Measurements from ENCODE around the gene CTSA.
"Not testable (repeated sequence)": the region's sequence is repeated elsewhere in the genome, so short reads cannot be mapped to it uniquely, and the experiment has no call there.

CTSA gene

DNA sequence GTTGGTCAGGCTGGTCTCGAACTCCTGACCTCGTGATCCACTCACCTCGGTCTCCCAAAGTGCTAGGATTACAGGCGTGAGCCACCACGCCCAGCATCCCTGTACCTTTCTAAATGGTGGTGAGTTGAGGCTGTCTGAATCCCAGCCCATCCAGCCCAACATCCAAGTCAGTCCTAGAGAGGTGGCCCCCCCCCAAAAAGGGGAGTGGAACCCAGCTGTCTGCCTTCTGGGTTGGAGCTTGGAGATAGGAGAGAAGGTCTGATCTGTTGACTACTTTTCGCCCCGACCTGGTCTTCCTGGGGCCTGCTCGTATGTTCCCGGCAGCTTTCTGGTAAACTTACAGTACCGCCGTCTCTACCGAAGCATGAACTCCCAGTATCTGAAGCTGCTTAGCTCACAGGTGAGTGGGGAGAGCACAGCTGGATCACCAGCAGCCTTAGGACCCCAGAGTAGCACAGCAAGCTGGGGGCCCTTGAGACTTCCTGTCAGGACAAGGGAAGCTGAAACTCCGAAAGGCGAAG is 5.6 kb downstream of the CTSA start:
- ChIA-PET POLR2A (interaction anchor here (0.8 kb wide), 1 partner anchor 9 kb away, joined by 5 read pairs; no protein-coding TSS in a partner anchor), CTCF (interaction anchor here (0.8 to 1.7 kb wide), 3 partner anchors 9 to 117 kb away, joined by 3 to 5 read pairs (median 4); no protein-coding TSS in a partner anchor)
- DNase-seq (ENCODE audit: low read depth, low spot score): no peak
- TF ChIP-seq, protein P1, sequence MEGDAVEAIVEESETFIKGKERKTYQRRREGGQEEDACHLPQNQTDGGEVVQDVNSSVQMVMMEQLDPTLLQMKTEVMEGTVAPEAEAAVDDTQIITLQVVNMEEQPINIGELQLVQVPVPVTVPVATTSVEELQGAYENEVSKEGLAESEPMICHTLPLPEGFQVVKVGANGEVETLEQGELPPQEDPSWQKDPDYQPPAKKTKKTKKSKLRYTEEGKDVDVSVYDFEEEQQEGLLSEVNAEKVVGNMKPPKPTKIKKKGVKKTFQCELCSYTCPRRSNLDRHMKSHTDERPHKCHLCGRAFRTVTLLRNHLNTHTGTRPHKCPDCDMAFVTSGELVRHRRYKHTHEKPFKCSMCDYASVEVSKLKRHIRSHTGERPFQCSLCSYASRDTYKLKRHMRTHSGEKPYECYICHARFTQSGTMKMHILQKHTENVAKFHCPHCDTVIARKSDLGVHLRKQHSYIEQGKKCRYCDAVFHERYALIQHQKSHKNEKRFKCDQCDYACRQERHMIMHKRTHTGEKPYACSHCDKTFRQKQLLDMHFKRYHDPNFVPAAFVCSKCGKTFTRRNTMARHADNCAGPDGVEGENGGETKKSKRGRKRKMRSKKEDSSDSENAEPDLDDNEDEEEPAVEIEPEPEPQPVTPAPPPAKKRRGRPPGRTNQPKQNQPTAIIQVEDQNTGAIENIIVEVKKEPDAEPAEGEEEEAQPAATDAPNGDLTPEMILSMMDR (IDR thresholded peaks at IDR 0.05; ENCODE audit: insufficient read depth, low read length, missing control alignments): no peak
- no peak overlapping the region for H3K4me3 ChIP-seq (ENCODE audit: low read depth, low read length)

DNA sequence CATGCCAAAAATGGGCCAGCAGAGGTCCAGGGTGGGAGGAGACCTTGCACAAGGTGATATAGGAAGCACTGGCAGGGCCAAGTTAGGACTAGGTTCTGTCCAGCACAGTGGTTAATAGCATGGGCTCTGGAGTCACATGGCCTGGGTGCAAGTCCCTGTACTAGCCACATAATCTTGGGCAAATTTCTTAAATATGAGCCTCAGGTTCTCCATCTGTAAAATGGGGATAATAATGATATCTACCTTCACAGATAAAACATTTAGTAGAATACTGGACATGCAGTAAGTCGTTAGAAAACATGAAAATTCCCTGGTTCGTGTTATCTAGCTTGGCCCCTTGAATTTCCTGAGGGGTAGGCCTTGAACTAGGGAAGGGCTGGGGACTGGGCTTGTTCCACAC is 6.2 kb downstream of the CTSA start:
- DNase-seq (ENCODE audit: low read depth, low spot score): no peak
- ChIA-PET CTCF (interaction anchor here (0.8 to 1.7 kb wide), 3 partner anchors 9 to 117 kb away, joined by 3 to 5 read pairs (median 4); no protein-coding TSS in a partner anchor), POLR2A (interaction anchor here (0.8 kb wide), 1 partner anchor 8 kb away, joined by 5 read pairs; no protein-coding TSS in a partner anchor)
- TF ChIP-seq, protein P1 (IDR thresholded peaks at IDR 0.05; ENCODE audit: insufficient read depth, low read length, missing control alignments): no peak
- H3K4me3 ChIP-seq (ENCODE audit: low read depth, low read length): no peak overlapping the region

DNA sequence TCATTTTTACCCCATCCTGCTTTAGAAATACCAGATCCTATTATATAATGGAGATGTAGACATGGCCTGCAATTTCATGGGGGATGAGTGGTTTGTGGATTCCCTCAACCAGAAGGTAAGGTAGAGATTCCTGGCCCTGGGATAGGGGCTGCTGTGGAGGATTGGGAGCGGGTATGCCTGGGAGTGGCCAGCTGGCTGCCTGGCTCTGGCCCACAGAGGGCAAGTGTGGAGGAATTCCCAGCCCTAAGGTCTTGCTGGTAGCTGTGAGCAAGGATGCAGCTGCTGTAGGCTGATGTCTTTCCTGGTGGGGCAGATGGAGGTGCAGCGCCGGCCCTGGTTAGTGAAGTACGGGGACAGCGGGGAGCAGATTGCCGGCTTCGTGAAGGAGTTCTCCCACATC is 6.6 kb downstream of the CTSA start:
- no peak overlapping the region for H3K4me3 ChIP-seq (ENCODE audit: low read depth, low read length)
- ChIA-PET POLR2A (no interaction called here), CTCF (interaction anchor here (1.1 to 3.6 kb wide), 3 partner anchors 7 to 116 kb away, joined by 4 to 16 read pairs (median 5); partner anchors contain the start of genes CTSA and NEURL2)
- TF ChIP-seq, protein P1 (IDR thresholded peaks at IDR 0.05; ENCODE audit: insufficient read depth, low read length, missing control alignments): no peak
- DNase-seq (ENCODE audit: low read depth, low spot score): no peak

DNA sequence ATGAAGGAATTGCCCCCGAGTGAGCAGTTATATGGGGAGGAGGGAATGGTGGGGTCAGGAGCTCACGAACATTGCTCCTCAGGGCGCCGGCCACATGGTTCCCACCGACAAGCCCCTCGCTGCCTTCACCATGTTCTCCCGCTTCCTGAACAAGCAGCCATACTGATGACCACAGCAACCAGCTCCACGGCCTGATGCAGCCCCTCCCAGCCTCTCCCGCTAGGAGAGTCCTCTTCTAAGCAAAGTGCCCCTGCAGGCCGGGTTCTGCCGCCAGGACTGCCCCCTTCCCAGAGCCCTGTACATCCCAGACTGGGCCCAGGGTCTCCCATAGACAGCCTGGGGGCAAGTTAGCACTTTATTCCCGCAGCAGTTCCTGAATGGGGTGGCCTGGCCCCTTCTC is 7.2 kb downstream of the CTSA start:
- POLR2A ChIA-PET: no interaction called here
- CTCF ChIA-PET: interaction anchor here (1.4 to 3.6 kb wide), 3 partner anchors 7 to 116 kb away, joined by 4 to 16 read pairs (median 5); partner anchors contain the start of genes CTSA and NEURL2
- H3K4me3 ChIP-seq (ENCODE audit: low read depth, low read length): no peak overlapping the region
- no peak for DNase-seq (ENCODE audit: low read depth, low spot score)
- TF ChIP-seq, protein P1 (IDR thresholded peaks at IDR 0.05; ENCODE audit: insufficient read depth, low read length, missing control alignments): no peak

DNA sequence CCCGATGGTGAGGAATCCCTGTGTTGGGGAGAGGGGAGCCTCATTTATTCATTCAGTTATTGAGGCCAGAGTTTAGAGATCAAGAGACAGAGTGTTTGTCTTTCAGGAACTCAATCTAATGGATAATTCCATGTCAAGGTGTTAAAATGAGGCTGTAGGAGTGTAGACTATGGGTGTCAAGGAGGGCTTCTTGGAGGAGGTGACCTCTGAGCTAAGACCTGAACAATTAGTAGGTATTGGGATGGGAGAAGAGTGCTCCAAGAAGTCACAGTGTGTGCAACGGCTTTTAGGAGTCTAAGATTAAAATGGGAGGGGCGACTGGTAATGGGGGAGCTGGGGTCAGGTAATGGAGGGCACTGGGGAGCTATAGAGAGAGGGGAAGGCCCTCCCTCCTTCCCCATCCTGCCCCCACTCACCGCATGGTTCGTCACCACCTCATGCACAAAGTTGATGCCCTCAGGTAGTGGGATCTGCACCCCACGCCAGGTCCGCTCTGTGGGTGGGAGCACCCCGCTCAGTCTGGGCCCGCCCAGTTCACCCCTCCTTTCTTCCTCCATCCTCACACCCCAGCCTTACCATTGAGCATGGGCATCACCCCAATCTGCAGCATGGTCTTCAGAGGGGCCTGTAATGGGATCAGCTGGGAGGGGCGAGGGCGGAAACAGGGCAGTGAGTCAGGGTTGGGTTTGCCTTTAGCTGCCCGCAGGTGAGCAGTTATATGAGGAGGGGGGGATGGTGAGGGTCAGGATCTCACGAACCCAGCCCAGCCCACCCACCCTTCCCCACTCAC is 8.1 kb downstream of the CTSA start:
- POLR2A ChIA-PET: no interaction called here
- CTCF ChIA-PET: interaction anchor here (1.0 to 3.6 kb wide), 6 partner anchors 8 to 71 kb away, joined by 3 to 16 read pairs (median 4); partner anchors contain the start of genes CTSA and NEURL2
- TF ChIP-seq, protein P1 (IDR thresholded peaks at IDR 0.05; ENCODE audit: insufficient read depth, low read length, missing control alignments): no peak
- no peak for DNase-seq (ENCODE audit: low read depth, low spot score)
- no peak overlapping the region for H3K4me3 ChIP-seq (ENCODE audit: low read depth, low read length)

DNA sequence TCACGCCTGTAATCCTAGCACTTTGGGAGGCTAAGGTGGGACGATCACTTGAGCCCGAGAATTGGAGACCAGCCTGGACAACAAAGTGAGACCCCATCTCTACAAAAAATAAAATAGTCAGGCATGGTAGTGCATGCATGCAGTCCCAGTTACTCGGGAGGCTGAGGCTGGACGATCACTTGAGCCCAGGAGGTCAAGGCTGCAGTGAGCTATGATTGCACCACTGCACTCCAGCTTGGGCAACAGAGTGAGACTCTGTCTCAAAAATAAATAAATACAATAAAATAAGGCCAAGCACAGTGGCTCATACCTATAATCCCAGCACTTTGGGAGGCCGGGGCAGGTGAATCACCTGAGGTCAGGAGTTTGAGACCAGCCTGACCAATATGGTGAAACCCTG is 10.2 kb downstream of the CTSA start:
- POLR2A ChIA-PET: interaction anchor here (1.0 to 2.0 kb wide), 2 partner anchors 8 to 33 kb away, joined by 4 to 7 read pairs; partner anchors contain the start of gene PCIF1

More for the DNA sequence above, 10.2 kb downstream of the CTSA start:
- not testable (repeated sequence) for DNase-seq (ENCODE audit: low read depth, low spot score); H3K4me3 ChIP-seq (ENCODE audit: low read depth, low read length)
- CTCF ChIA-PET: interaction anchor here (1.1 to 3.6 kb wide), 2 partner anchors 10 to 12 kb away, joined by 3 to 16 read pairs; partner anchors contain the start of genes CTSA and NEURL2

Measured in AG04449 (cell line).